Measurements from ENCODE around the gene RBM25.
"Not testable (repeated sequence)": the region's sequence is repeated elsewhere in the genome, so short reads cannot be mapped to it uniquely, and the experiment has no call there.

DNA sequence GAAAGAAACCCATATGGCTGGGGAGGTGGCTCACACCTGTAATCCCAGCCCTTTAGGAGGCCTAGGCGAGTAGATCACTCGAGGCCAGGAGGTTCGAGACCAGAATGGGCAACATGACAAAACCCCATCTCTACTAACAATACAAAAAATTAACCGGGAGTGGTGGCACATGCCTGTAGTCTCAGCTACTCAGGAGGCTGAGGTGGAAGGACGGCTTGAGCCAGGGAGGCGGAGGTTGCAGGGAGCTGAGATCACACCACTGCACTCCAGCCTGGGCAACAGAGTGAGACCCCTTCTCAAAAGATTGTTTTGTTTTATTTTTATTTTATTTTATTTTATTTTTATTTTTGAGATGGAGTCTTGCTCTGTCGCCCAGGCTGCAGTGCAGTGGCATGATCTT, 47.1 kb upstream of the RBM25 start:
- not testable (repeated sequence) for TF ChIP-seq CTCF, POLR2A (IDR thresholded peaks at IDR 0.05)
